Activated CD8-positive, alpha-beta memory T cell treated with anti-CD3 and anti-CD28 coated beads for 24 hours (primary cell): ENCODE data around the gene TBCC.
"Not testable (repeated sequence)": the region's sequence is repeated elsewhere in the genome, so short reads cannot be mapped to it uniquely, and the experiment has no call there.

Experiments
- DNase-seq: peaks from one replicate; pipeline ENCODE4 v3.0.0-alpha.2; 2020

The TBCC gene

GRCh38 chr6:42727627-42728026 lies 18.3 kb downstream of the TBCC start:
- DNase-seq: no peak

- peak; percentile 77 for DNase-seq
These were observed 18.8 kb downstream of the TBCC start for GRCh38 chr6:42727087-42727611.

- DNase-seq: peak; percentile 77
These were observed 19.3 kb downstream of the TBCC start for GRCh38 chr6:42726485-42727086.

- DNase-seq: no peak
These were observed 19.9 kb downstream of the TBCC start for GRCh38 chr6:42726026-42726425.

GRCh38 chr6:42724825-42725224 lies 21.1 kb downstream of the TBCC start:
- no peak for DNase-seq

GRCh38 chr6:42722497-42722896 lies 23.4 kb downstream of the TBCC start, which contains the start of gene PRPH2:
Gene PRPH2, minus strand, starts transcription at chr6:42722597. Its CDS starts 263 bp downstream, at chr6:42722334.
- DNase-seq: no peak

GRCh38 chr6:42720739-42721138 lies 25.2 kb downstream of the TBCC start:
- DNase-seq: no peak

GRCh38 chr6:42715871-42716270 lies 30.0 kb downstream of the TBCC start:
- DNase-seq: no peak

- no peak for DNase-seq
These were observed 31.7 kb downstream of the TBCC start for GRCh38 chr6:42714098-42714761.

GRCh38 chr6:42711930-42712329 lies 34.0 kb downstream of the TBCC start:
- DNase-seq: no peak

- DNase-seq: no peak
These were observed 35.6 kb downstream of the TBCC start for GRCh38 chr6:42710316-42710715.

GRCh38 chr6:42709871-42710270 lies 36.0 kb downstream of the TBCC start:
- no peak for DNase-seq

GRCh38 chr6:42708096-42708495 lies 37.8 kb downstream of the TBCC start:
- no peak for DNase-seq

GRCh38 chr6:42707595-42707994 lies 38.3 kb downstream of the TBCC start:
- no peak for DNase-seq

- DNase-seq: no peak
These were observed 40.9 kb downstream of the TBCC start for GRCh38 chr6:42704937-42705374.

- no peak for DNase-seq
These were observed 41.5 kb downstream of the TBCC start for GRCh38 chr6:42704251-42704936.

GRCh38 chr6:42702786-42703185 lies 43.1 kb downstream of the TBCC start:
- not testable (repeated sequence) for DNase-seq

GRCh38 chr6:42702200-42702599 lies 43.7 kb downstream of the TBCC start:
- no peak for DNase-seq

GRCh38 chr6:42698217-42698616 lies 47.7 kb downstream of the TBCC start:
- no peak for DNase-seq

- DNase-seq: no peak
These were observed 48.6 kb downstream of the TBCC start for GRCh38 chr6:42697268-42697655.

- no peak for DNase-seq
These were observed 49.2 kb downstream of the TBCC start for GRCh38 chr6:42696526-42697267.

- no peak for DNase-seq
These were observed 51.3 kb downstream of the TBCC start for GRCh38 chr6:42694586-42694985.
